ENCODE data around the gene MRPS23. TPM values are rescaled to one million over a fixed set of nuclear protein-coding genes. Genes with fewer than 3 reads are reported as not detected.

The MRPS23 gene
- total and polyA plus RNA-seq, 2 of the 13 experiments (the other 11 are each of a cell fraction or from before 2014, with no cell fraction given): 63.2 to 181 TPM

- 0 out of 2 replicates have a peak, but pooled peaks have one; percentile 36 for TF ChIP-seq ZNF710 (CRISPR knock-in tag; IDR thresholded peaks at IDR 0.05; ENCODE audit: borderline replicate concordance)
- peak; percentile 54 for TF ChIP-seq TAF1 (CRISPR knock-in tag; IDR thresholded peaks at IDR 0.05)
- TF ChIP-seq ZNF460 (CRISPR knock-in tag; IDR thresholded peaks at IDR 0.05; ENCODE audit: borderline replicate concordance): no peak
- 0 out of 2 replicates have a peak, but pooled peaks have one; percentile 50 for TF ChIP-seq ZNF576 (CRISPR knock-in tag; IDR thresholded peaks at IDR 0.05)
- 0 out of 2 replicates have a peak, but pooled peaks have one; percentile 23 for TF ChIP-seq NFIC (IDR thresholded peaks at IDR 0.05; ENCODE audit: low read length)
- TF ChIP-seq MYPOP (CRISPR knock-in tag; IDR thresholded peaks at IDR 0.05): 0 out of 2 replicates have a peak, but pooled peaks have one; percentile 35
- TF ChIP-seq NPAS2 (CRISPR knock-in tag; IDR thresholded peaks at IDR 0.05; ENCODE audit: borderline replicate concordance): no peak
- TF ChIP-seq TFE3 (CRISPR knock-in tag; IDR thresholded peaks at IDR 0.05): peak; percentile 92
- TF ChIP-seq ELF1 (CRISPR knock-in tag; IDR thresholded peaks at IDR 0.05): 0 out of 2 replicates have a peak, but pooled peaks have one; percentile 12
- TF ChIP-seq PLSCR1 (CRISPR knock-in tag; IDR thresholded peaks at IDR 0.05; ENCODE audit: borderline replicate concordance): no peak
- TF ChIP-seq LCORL (IDR thresholded peaks at IDR 0.05): peak; percentile 45; the same call in 1 of the 2 replicates
- TF ChIP-seq LCORL (CRISPR knock-in tag; IDR thresholded peaks at IDR 0.05): no peak; the same call in none of the 2 replicates
- TF ChIP-seq ZNF292 (CRISPR knock-in tag; IDR thresholded peaks at IDR 0.05; ENCODE audit: borderline replicate concordance, low read depth): peak; percentile 90
- TF ChIP-seq ZNF709 (CRISPR knock-in tag; IDR thresholded peaks at IDR 0.05): no peak
- TF ChIP-seq FOXK1 (CRISPR knock-in tag; IDR thresholded peaks at IDR 0.05; ENCODE audit: borderline replicate concordance, low read depth): no peak; the same call in 1 of the 2 replicates
- 0 out of 2 replicates have a peak, but pooled peaks have one; percentile 28 for TF ChIP-seq TOPORS (CRISPR knock-in tag; IDR thresholded peaks at IDR 0.05)
- no peak for TF ChIP-seq HOXA9 (CRISPR knock-in tag; IDR thresholded peaks at IDR 0.05; ENCODE audit: borderline replicate concordance)
- no peak; the same call in 1 of the 2 replicates for TF ChIP-seq ZNF704 (CRISPR knock-in tag; IDR thresholded peaks at IDR 0.05; ENCODE audit: borderline replicate concordance)
- 0 out of 2 replicates have a peak, but pooled peaks have one; percentile 12 for TF ChIP-seq KDM3A (CRISPR knock-in tag; IDR thresholded peaks at IDR 0.05; ENCODE audit: low read depth)
- no peak for TF ChIP-seq EZH2 (conservative IDR thresholded peaks at IDR 0.05; ENCODE audit: low read depth, low read length)
- 0 out of 2 replicates have a peak, but pooled peaks have one; percentile 1 for TF ChIP-seq ZNF546 (CRISPR knock-in tag; conservative IDR thresholded peaks at IDR 0.05)
Measured at GRCh38 chr17:57892820-57893595, 43.2 kb upstream of the MRPS23 start (continued).

All from HepG2 (cell line).